HepG2 (cell line): ENCODE results near the gene HSDL2. TPM values are rescaled to one million over a fixed set of nuclear protein-coding genes. Genes with fewer than 3 reads are reported as not detected.

Experiments
- ARID2 ChIP-seq: sonication (generic); formaldehyde crosslinking; IDR thresholded peaks from 2 replicates; pipeline ENCODE4 v1.8.1; 2022; ENCODE audit warnings: mild to moderate bottlenecking, missing genetic modification reagents, borderline replicate concordance
- DZIP1 ChIP-seq: sonication (generic); formaldehyde crosslinking; IDR thresholded peaks from 2 replicates; pipeline ENCODE4 v1.5.0; 2020; ENCODE audit warnings: mild to moderate bottlenecking, missing genetic modification reagents
- FOXC1 ChIP-seq: sonication (generic); formaldehyde crosslinking; IDR thresholded peaks from 2 replicates; pipeline ENCODE4 v1.8.0; 2022; ENCODE audit warnings: mild to moderate bottlenecking, missing genetic modification reagents, borderline replicate concordance
- HMGA1 ChIP-seq: sonication (generic); formaldehyde crosslinking; conservative IDR thresholded peaks from 2 replicates; pipeline ENCODE4 v1.4.0; 2020; ENCODE audit warnings: missing genetic modification reagents
- HOXA5 ChIP-seq: sonication (generic); formaldehyde crosslinking; IDR thresholded peaks from 2 replicates; pipeline ENCODE4 v1.4.0; 2020; ENCODE audit warnings: missing genetic modification reagents
- KAT7 ChIP-seq: IDR thresholded peaks from 2 replicates; pipeline ENCODE4 v1.6.1; 2018; ENCODE audit warnings: borderline replicate concordance, missing compliant biosample characterization
- KLF6 ChIP-seq: IDR thresholded peaks from 2 replicates; pipeline ENCODE4 v1.8.0; 2016; ENCODE audit warnings: missing biosample characterization, missing genetic modification reagents
- MXD4 ChIP-seq: IDR thresholded peaks from 2 replicates; pipeline ENCODE4 v1.6.1; 2016; ENCODE audit warnings: mild to moderate bottlenecking, missing biosample characterization, missing genetic modification reagents
- NBN ChIP-seq: fragments of 450-650 bp; conservative IDR thresholded peaks from 2 replicates; pipeline ENCODE4 v1.6.1; 2017
- NRL ChIP-seq: sonication (generic); formaldehyde crosslinking; IDR thresholded peaks from 2 replicates; pipeline ENCODE4 v1.5.0; 2020; ENCODE audit warnings: missing genetic modification reagents, mild to moderate bottlenecking, moderate library complexity, borderline replicate concordance
- PHF8 ChIP-seq: sonication (generic); formaldehyde crosslinking; IDR thresholded peaks from 2 replicates; pipeline ENCODE4 v1.5.0; 2020; ENCODE audit warnings: missing genetic modification reagents
- TFDP1 ChIP-seq: IDR thresholded peaks from 2 replicates; pipeline ENCODE4 v1.6.1; 2016; ENCODE audit warnings: missing compliant biosample characterization, missing genetic modification reagents, borderline replicate concordance
- ZFP82 ChIP-seq: sonication (generic); formaldehyde crosslinking; IDR thresholded peaks from 2 replicates; pipeline ENCODE4 v1.5.1; 2020; ENCODE audit warnings: mild to moderate bottlenecking, missing genetic modification reagents, borderline replicate concordance
- ZNF33B ChIP-seq: sonication (generic); formaldehyde crosslinking; IDR thresholded peaks from 2 replicates; pipeline ENCODE4 v1.5.1; 2020; ENCODE audit warnings: mild to moderate bottlenecking, missing genetic modification reagents
- ZNF574 ChIP-seq: sonication (generic); formaldehyde crosslinking; IDR thresholded peaks from 2 replicates; pipeline ENCODE4 v1.4.0; 2020; ENCODE audit warnings: missing genetic modification reagents
- ZNF782 ChIP-seq: sonication (generic); formaldehyde crosslinking; IDR thresholded peaks from 2 replicates; pipeline ENCODE4 v1.4.0; 2020; ENCODE audit warnings: missing genetic modification reagents, mild to moderate bottlenecking, borderline replicate concordance
- ZSCAN29 ChIP-seq: sonication (generic); formaldehyde crosslinking; conservative IDR thresholded peaks from 2 replicates; pipeline ENCODE4 v1.4.0; 2020; ENCODE audit warnings: mild to moderate bottlenecking, missing genetic modification reagents
- polyA plus RNA-seq, 8 experiments: library from polyadenylated mRNA; depleted of rRNA in 3 of 8; stranded (reverse) in 7 of 8; unstranded in 1 of 8; fragments of >200 nt; fragmentation: Illumina TruSeq in 4 of 8; extraction: Trizol in 4 of 8; gene quantifications; 2 replicates each; pipeline versions ENCODE4 v1.2.1 to v1.2.3, GENCODE V29; 2011 to 2016; ENCODE audit warnings: low read depth in 4 of 8, missing spikeins in 1 of 8, mixed read lengths in 1 of 8; ENCODE audit not compliant: insufficient read depth in 1 of 8
- total RNA-seq, 5 experiments: library from RNA; depleted of rRNA; stranded (reverse); fragments of >200 nt; fragmentation: Illumina TruSeq; extraction: Trizol; gene quantifications; 2 replicates each; pipeline ENCODE4 v1.2.3, GENCODE V29; 2016; ENCODE audit warnings: low read depth in 1 of 5
- TF ChIP-seq, protein P1 (sequence below): sonication (generic); formaldehyde crosslinking; conservative IDR thresholded peaks from 2 replicates; pipeline ENCODE4 v1.8.1; 2023; ENCODE audit warnings: missing genetic modification reagents

HSDL2 gene
- total and polyA plus RNA-seq, 2 of the 13 experiments (the other 11 are each of a cell fraction or from before 2014, with no cell fraction given), result 55.3 to 80.2 TPM

GRCh38 chr9:112379177-112380101, 469 bp upstream of the HSDL2 start (continued):
- TF ChIP-seq ZNF574 (CRISPR knock-in tag), result peak; percentile 51; the same call in 1 of the 2 replicates
- peak; percentile 53; the same call in 1 of the 2 replicates for TF ChIP-seq ZFP82 (CRISPR knock-in tag)
- peak; percentile 58; the same call in 1 of the 2 replicates for TF ChIP-seq KAT7 (CRISPR knock-in tag)
- TF ChIP-seq NBN, result no peak
- TF ChIP-seq NRL (CRISPR knock-in tag), result 0 out of 2 replicates have a peak, but pooled peaks have one; percentile 26
- TF ChIP-seq KLF6 (CRISPR knock-in tag), result 0 out of 2 replicates have a peak, but pooled peaks have one; percentile 8
- TF ChIP-seq HMGA1 (CRISPR knock-in tag), result no peak
- peak; percentile 60; the same call in 1 of the 2 replicates for TF ChIP-seq ZNF33B (CRISPR knock-in tag)
- peak; percentile 11; the same call in 1 of the 2 replicates for TF ChIP-seq FOXC1 (CRISPR knock-in tag)
- TF ChIP-seq TFDP1 (CRISPR knock-in tag), result no peak; the same call in none of the 2 replicates
- peak; percentile 66; the same call in 1 of the 2 replicates for TF ChIP-seq HOXA5 (CRISPR knock-in tag)
- 0 out of 2 replicates have a peak, but pooled peaks have one; percentile 23 for TF ChIP-seq DZIP1 (CRISPR knock-in tag)
- TF ChIP-seq ARID2, result peak; percentile 82
- peak; percentile 81; the same call in 1 of the 2 replicates for TF ChIP-seq ZNF782 (CRISPR knock-in tag)
- peak; percentile 37; the same call in 1 of the 2 replicates for TF ChIP-seq MXD4 (CRISPR knock-in tag)
- TF ChIP-seq ZSCAN29 (CRISPR knock-in tag), result 0 out of 2 replicates have a peak, but pooled peaks have one; percentile 26
- TF ChIP-seq, protein P1, sequence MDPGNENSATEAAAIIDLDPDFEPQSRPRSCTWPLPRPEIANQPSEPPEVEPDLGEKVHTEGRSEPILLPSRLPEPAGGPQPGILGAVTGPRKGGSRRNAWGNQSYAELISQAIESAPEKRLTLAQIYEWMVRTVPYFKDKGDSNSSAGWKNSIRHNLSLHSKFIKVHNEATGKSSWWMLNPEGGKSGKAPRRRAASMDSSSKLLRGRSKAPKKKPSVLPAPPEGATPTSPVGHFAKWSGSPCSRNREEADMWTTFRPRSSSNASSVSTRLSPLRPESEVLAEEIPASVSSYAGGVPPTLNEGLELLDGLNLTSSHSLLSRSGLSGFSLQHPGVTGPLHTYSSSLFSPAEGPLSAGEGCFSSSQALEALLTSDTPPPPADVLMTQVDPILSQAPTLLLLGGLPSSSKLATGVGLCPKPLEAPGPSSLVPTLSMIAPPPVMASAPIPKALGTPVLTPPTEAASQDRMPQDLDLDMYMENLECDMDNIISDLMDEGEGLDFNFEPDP (CRISPR knock-in tag), result no peak
- TF ChIP-seq PHF8 (CRISPR knock-in tag), result peak; percentile 68; the same call in 1 of the 2 replicates
